HS-27A (cell line): ENCODE data around the gene MT1X.
"Not testable (repeated sequence)": the region's sequence is repeated elsewhere in the genome, so short reads cannot be mapped to it uniquely, and the experiment has no call there.

Experiments used
- DNase-seq: peaks from one replicate; pipeline ENCODE4 v3.0.0-alpha.2; 2012; ENCODE audit warnings: low read depth, missing footprints

MT1X gene

DNA sequence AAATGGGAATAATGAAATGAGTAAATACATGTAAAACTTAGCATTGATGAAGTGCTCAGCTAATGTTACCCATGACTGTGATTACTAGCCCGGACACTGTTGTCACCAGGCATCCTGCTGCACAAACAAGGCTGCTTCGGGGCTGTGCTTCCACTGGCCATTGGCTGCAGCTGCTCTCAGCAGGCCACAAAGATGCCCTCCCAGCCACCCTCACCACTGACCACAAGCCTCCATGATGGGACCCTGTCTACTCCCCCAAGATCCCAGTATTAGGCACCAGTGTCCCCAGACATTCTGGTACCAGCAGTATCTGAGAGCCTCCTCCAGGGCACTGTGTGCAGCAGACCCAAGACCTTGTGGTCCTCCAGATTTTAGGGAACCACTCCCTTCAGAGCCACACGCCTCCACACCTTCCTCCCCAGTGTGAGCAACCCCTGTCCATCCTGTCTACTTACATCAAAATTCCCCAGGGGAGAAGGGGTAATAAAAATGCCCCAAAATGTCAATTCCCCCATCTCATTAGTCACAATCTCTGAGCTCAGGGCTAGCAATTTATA is 28.0 kb downstream of the MT1X start:
- DNase-seq, result no peak

DNA sequence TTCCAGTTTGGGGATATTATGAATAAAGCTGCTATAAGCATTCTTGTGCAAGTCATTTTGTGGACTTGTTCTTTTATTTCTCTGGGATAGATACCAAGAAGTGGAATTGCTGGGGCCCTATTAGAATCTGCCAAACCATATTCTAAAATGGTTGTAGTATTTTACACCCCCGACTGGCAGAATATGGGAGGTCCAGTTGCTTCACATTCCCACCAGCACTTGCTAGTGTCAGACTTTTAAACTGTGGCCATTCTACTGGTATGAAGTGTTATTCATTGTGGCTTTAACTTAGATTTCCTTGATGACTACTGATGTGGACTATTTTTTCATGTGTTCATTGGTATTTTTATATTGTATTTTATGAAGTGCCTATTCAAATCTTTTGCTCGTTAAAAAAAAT is 29.6 kb downstream of the MT1X start:
- no peak for DNase-seq

DNA sequence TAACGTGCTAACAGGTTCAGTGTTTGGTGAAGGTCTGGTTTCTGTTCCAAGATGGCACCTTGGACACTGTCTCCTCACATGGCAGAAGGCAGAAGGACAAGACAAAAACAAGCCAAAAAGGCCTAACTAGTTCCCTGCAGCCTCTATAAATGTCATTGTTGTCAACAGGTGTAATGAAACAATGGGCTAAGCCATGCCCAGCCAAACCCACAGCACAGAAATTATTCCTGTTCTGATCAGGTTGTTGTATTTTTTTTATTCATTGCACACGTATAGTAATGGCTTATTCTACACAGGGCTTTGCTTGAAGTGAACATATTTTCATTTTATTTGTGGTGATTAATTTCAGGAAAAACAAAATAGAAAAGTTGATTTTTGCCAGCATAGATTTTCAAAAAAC is 31.5 kb downstream of the MT1X start:
- DNase-seq, result no peak

DNA sequence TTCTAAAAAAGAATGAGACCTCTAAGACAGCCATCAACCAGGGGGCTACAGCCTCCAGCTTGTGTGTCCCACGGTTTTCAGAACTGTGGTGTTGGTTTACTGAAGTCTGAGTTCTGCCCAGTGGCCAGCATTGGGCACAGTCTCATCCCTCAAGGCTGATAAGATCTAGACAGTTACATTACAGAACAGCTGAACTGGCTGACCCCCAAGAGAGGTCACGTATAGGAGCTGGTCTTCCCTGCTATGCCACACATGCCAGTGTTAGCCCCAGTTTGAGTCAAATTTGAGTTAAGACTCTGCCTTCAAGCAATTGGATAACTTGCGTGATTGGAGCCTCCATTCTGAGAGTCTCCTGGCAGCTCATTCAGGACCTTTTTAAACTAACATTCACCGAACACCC is 32.9 kb downstream of the MT1X start:
- DNase-seq, result no peak

DNA sequence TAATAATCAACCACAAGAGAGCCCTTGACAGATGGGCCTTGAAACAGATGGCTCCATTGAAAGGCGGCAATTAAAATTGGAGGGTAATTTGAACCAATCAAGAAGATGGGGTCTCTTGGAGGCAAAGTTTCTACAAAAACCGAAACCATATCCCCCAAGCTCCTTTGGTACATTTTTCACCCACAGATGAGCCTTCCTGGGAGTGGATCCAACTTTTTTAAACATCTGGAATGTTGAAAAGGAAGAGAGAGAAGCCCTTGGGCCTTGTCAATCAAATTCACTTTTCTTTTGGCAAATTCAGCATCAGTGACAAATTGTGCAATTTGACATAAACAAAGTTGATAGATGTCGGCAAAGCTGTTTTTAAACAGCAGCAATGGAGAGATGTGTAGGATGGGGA is 34.5 kb downstream of the MT1X start:
- no peak for DNase-seq

DNA sequence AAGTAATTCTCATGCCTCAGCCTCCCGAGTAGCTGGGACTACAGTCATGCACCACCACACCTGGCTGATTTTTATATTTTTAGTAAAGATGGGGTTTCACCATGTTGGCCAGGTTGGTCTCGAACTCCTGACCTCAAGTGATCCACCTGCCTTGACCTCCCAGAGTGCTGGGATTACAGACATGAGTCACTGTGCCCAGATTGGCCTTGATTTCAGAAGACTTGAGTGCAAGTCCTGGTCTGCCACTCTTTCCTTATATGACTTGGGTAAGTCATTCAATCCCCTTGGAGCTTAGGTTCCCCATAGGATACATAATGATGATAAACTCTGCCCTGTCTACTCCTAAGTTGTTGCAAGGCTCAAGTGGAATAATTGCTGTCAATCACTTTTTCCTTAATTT is 35.3 kb downstream of the MT1X start:
- DNase-seq, result not testable (repeated sequence)

DNA sequence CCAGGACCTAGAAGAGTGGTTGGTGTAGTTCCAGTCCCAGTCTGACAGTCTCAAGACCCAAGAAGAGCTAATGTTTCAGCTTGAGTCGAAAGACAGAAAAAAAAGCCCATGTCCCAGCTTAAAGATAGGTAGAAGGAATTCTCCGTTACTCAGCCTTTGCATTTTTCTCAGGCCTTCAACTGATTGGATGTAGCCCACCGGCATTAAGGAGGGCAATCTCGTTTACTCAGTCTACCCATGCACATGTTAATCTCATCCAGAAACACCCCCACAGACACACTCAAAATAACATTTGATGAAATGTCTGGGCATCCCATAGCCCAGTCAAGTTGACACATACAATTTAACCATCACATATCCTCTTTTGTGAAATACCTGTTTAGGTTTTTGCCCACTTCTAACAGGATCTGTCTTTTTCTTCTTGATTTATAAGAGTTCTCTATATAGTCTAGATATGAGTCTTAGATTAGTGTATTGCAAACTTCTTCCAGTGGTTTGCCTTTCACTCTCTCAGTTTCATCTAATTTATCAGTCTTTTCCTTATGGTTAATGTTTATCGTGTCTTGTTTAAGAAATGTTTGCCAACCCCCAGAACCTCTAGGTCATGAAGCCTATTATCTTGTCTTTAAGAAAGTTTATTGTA is 40.1 kb downstream of the MT1X start:
- DNase-seq, result no peak

DNA sequence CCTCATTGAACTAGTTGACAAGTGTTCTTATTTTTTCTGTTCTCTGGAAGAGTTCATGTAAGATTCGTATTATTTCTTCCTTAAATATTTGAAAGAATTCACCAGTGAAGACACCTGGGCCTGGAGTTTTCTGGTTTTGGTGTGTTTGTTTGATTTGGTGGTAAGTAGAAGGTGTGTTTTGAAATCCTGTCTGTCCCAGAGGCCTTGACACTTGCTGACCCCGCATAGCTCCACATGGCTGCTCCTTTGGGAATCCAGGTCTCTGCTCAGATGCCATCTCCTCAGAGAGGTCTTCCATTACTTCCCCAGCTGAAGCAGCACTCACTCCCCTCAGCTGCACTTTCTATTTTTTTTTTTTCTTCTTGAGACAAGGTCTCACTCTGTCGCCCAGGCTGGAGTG is 41.9 kb downstream of the MT1X start:
- DNase-seq, result no peak

DNA sequence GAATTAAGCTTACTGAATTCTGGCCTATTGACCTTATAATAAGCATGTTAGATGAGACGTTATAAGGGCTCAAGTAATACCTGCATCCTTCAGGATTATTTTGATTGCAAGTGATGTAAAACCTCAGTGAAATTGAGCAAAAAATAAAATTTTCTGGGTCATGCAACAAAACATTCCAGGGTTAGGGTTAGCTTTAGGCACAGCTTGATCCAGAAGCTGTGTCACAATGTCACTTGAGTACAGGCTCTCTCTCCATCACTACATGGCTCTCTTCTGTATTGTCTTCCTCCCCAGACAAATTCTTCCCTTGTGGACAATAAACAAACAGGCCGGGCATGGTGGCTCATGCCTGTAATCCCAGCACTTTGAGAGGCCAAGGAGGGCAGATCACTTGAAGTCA is 44.0 kb downstream of the MT1X start:
- DNase-seq, result no peak

DNA sequence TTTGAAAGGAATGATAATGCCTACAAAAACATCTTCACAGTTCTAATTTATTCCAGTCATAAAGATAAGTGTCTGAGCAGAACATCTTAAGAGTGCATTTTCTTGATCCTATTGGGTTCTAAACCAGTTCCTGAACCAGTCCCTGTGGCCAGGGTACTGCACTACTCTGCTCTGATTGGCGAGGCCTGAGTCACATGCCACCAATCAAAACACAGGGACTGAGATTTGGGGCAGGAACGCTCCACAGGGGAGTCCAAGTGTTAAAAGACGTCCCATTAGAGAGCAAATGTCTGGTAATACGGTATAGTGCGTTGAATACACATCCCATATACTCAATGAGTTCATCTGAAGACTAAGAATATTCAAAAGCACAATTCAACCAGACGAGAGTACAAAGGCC is 44.7 kb downstream of the MT1X start:
- DNase-seq, result no peak

DNA sequence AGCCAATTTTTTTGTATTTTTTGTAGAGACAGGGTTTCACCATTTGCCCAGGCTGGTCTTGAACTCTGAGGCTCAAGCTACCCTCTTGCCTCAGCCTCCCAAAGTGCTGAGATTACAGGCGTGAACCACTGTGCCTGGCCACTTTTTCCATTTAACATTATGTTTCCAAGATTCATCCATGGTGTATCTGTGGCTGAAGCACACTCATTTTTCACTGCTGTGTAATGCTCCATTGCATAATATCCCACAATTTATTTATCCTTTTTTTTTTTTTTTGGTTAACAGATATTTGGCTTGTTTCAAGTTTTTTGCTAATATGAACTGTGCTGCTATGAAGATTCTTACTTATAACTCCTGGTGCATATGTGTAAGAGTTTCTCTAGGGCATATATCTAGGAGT is 45.8 kb downstream of the MT1X start:
- no peak for DNase-seq

DNA sequence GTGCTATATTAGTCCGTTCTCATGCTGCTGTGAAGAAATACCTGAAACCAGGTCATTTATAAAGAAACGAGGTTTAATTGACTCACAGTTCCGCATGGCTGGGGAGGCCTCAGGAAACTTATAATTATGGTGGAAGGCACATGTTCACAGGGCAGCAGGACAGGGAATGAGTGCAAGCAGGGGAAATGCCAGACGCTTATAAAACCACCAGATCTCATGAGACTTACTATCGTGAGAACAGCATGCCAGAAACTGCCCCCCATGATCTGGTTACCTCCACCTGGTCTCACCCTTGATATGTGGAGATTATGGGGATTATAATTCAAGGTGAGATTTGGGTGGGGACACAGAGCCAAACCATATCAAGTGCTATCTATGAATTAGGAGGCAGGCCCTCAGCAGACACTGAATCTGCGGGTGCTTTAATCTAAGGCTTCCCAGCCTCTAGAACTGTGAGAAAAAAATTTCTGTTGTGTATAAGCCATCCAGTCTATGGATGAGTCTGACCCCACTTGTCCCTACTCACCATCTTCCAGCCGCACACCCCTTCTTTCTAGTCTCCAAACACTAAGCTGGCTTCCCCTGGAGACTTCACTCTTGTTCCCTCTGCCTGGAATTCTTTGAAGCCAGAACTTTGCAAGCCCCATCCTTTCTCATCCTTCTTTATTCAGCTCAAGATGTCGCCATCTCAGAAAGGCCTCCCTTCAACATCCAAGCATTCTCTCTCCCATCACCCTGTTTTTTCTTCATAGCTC is 46.9 kb downstream of the MT1X start:
- DNase-seq, result peak; percentile 9

DNA sequence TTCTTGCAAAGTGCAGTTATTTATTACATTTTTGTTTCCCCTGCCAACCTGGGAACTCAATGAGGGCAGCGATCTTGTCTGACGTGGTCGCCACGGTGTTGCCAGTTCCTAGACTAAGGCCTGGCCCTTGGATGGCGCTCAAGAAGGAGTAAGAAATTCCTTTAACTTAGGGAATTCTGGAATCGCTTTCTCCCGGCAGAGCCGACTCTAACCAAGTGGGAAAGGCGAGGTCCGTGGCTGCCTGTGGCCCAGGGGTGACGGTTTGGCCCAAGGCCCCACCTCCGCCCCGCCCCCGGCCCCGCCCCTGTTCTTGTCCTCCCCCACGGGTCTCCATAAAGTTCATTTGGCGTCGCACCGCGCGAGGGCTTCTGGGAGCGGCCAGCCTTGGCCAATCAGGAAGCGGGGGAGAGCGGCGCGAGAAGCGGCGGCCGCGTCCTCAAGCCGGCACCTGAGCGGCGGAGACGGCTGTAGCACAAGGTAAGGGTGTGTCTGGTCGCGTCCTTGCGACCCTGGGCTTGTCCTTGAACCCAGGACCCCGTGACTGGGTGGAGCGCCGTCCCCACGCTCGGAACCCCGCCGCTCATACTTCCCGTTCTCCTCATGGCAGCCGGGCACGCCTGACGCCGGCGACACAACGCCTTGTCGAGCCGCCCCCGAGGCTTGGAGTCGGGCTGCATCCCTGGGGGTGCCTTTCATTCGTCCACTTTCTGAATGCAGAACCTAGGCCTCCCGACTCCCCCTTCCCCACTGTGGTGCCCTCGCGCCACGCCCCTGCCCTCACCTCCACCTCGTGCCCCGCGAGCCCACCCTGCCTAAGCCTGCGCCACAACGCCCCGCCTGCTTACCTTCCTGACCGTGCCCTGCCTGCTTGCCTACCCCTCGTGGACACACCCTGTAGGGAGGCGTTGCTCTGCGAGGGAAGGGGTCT is 47.7 kb downstream of the MT1X start, which contains the start of gene NUP93:
Gene NUP93 (plus strand): TSS at position 395 of the 928 bp plus-strand sequence. CDS start 18,119 bp downstream, outside the sequence.
- DNase-seq, result peak; percentile 75

DNA sequence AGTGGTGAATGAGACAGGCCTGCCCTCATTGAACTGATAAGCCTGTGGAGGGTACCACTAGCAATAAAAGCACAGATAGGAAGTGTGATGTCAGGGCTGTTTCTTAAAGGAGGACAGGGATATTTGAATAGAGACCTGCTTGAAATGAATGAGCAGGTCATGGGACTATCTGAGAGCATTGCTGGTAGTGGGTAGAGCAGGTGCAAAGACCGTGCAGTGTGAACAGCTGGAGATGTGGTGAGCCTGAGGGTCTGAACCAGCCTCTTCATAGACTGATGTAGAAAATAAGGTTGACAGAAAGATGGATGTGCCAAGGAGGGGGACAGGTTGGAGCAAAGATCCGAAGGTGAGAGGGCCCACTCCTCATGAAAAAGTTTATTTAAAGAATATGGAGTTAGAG is 50.1 kb downstream of the MT1X start:
- DNase-seq, result no peak

DNA sequence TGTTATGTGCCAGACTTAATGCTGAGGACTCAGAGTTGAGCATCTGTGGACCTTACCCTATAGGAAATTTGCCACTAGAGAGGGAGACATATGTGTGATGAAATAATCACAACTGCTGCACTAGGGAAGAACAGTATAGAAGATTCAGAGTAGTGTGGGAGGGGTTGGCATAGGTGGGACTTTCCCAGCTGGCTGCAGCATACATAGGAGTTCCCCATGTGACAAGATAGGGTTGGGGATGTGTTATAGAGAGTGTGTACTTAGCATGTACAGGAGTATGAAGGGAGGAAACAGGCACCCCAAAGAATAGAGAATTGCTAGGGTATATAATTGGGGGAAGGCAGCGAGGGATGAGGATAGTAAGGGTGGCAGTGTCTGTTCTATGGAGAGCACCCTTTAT is 50.6 kb downstream of the MT1X start:
- DNase-seq, result no peak
